Cerebellar cortex (tissue), 1 donor: Measurements from ENCODE around the gene MAT2A.
"Not testable (repeated sequence)": the region's sequence is repeated elsewhere in the genome, so short reads cannot be mapped to it uniquely, and the experiment has no call there.

Experiments
- DNase-seq: peaks from one replicate; pipeline ENCODE4 v3.0.0-alpha.2; 2015; ENCODE audit warnings: low spot score

Gene MAT2A

DNA sequence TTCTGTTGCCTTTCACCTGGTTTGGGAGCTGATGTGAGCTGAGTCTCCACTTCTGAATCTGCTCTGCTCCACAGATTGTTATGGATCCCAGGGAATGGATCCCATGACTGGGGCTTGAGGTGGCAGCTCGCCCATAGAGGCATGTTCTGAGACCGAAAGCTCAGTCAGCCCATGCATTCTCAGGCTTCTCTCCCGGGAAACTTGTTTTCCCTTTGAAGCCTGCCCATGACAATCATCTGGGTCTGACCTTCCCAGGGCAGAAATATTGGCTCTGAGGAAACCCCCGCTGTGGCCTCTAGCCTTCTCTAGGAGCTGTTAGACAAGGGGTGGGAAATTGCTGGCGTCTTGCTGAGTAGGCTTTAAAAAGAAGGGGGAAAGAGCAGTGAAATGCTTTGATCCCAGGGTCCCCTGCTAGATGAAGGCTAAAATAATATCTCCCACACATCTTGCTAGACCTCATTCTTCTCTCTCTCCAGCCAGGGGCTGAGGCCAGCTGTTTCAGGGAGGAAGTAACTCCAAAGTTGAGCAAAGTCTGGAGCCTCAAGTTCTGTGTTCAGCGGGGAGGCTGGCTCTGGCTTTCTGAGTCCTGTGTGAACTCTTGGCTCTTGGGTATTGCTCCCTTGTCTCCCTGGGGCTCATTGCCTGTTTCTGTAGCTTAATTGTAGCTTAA, 40.4 kb downstream of the MAT2A start:
- no peak for DNase-seq

DNA sequence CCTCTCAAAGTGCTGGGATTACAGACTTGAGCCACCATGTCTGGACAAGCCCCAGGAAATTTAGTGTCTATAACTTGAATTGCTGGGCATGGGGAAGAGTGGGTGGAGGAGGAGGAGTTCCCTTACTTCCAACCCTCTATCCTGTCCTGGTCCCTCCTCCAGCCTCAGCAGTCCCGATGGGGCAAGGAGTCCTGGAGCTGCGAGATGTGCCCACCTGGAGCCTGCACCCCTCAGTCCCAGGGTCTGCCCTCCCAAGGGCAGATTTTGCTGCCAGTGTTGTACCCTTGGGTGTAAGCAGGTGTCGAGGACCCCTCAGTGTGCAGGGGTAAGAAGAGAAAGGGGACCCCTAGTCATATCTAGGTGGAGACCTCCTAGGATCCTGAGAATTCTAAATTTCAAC, 41.2 kb downstream of the MAT2A start:
- DNase-seq = no peak

- DNase-seq = no peak
These were observed 43.5 kb downstream of the MAT2A start for GRCh38 chr2:85582492-85582891.

DNA sequence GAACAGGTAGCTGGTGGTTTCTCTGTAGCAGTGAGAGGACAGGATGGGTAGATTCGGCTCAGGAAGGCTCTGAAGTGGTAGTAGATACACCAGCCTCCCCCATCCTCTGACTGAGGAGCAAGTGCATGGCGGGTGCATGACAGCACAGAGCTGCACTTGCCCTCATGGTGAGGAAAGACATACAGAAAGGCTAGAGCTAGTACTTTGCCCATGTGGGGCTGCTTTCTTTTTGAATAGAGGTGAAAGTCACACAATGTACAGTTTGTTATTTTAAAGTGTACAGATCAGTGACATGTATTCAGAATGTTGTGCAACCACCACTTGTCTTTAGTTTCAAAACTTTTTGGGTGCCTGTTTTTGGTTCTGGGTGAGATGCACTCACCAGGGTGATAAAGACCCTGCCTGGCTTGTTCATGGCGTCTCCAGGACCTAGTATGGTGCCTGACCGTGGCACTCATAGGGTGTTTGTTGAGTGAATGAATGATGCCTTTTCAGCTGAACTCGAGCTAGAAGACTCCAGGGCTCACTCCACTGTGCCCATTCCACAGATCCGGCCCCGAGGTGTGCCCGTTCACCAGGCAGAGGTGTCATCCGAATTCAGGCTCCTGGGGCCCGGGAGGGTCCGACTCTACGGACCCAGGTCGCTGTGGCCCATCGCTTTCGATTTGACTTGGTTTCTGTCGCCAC, 44.8 kb downstream of the MAT2A start:
- no peak for DNase-seq

DNA sequence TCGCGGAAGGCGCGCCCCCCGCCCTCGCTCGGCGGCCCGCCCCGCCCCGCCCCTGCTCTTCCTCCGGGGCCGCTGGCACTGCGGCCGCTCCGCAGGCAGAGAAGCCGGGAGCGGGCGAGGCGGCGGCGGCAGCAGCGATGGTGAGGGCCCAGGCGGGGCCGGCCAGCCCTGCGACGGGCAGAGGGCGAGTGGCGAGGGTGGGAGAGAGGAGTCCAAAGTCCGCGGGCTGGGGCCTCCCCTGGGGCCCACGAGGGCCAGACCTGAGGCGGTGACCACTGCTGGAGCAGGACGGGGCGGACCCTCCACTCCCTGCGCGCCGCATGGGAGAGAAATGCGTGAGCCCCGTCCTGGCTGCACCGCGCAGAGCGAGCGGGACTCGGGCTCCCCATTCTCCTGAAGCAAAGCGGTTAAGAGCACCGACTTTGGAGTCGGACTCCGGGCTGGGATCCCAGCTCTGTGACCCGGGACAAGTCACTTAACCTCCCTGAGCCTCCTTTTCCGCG, 45.4 kb downstream of the MAT2A start, which contains the start of gene VAMP5:
Gene VAMP5 (plus strand): TSS at position 78 of the 503 bp plus-strand sequence. CDS start 60 bp downstream, at position 138.
- no peak for DNase-seq

GRCh38 chr2:85584857-85585780, 46.2 kb downstream of the MAT2A start:
- no peak for DNase-seq

DNA sequence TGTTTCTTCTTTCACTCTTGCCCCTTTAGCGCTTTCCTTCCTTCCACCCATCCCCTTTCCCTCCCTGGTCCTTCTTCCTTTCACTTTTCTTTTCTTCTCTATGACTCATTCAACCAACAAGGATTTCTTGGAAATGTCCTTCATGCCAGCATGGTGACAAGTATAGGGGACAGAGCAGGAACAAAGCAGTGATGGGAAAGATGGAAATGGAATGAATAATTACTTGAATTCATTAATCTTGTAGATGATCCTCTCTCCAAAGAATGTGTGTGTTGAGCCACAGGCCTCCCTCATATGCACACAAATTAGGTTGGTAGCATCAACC, 46.8 kb downstream of the MAT2A start:
- no peak for DNase-seq

DNA sequence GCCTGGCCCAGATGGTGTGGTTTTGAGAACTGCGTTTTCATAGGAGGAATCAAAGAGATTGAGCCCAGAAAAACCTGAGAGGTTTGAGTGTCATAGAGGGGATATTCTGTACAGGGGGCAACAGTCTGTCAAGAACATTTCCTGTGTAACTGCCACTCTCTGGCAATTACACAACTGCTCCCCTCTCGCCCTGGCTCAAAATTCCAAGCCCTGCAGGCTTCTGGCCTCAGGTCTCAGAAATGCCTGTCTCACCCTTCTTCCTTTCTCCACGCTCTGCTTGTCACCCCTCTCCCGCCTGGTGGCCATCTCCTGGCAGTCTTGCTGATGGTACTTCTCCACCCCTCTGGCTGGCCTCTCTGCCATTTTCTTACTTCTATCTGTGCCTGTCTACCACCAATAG, 49.3 kb downstream of the MAT2A start:
- DNase-seq = no peak

- DNase-seq = no peak
These were observed 49.7 kb downstream of the MAT2A start for GRCh38 chr2:85588645-85589044.

- DNase-seq = no peak
These were observed 50.2 kb downstream of the MAT2A start for GRCh38 chr2:85589181-85589580.

DNA sequence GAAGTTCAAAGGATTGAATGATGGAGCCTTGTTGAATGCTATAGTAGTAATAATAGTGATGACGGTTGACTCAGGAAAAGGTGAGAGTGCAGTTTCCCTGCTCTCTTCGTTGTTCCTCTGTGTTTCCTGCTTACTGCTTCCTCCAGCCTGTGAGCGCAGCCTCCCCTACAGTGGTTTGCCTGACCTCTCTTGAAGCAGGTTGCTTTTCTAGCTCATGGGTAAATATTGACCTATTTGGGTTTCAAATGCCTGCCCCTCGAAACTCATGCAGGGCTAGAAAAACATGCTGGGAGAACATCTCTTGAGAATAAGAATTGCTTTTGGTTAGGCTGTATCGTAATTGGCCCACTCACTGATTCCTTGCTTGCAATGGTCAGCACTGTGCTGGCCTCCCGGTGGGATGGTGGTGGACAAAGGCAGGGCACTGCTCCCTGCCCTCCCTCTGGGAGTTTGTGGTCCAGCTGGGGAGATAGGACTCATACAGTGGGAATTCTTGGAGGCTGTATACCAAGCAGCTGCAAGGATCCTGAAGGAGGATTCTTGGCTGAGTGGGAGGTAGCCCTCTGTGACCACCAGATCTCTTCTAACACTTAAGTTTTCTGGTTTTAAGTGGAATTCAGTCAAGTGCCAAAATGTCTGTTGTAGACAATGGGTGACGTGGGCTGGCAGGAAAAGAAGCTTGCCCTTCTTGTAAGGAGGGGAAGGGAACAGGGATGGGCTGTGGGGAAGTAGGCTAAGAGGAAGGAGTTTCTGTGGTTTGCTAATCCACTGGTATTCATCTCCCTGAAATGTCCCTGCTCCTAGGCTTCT, 51.2 kb downstream of the MAT2A start:
- no peak for DNase-seq

DNA sequence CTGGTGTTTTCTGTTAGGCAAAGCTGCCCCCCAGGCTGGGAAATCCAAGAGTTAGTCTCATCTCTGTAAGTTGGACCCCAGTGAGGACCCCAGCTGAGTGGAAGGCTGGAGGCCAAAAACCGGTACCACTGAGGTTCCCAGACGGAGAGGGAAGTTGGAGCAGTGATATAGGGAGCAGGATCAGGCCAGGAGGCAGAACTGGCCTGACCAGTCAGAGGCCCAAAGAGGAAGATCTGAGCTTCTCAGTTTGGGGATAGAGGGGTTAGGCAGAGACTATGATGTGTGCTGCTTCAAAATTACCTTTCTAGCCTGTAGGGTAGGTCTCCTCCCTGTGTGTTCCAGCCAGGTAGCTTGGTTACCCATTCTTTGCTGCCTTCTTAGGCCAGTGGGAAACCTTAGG, 52.0 kb downstream of the MAT2A start:
- no peak for DNase-seq

DNA sequence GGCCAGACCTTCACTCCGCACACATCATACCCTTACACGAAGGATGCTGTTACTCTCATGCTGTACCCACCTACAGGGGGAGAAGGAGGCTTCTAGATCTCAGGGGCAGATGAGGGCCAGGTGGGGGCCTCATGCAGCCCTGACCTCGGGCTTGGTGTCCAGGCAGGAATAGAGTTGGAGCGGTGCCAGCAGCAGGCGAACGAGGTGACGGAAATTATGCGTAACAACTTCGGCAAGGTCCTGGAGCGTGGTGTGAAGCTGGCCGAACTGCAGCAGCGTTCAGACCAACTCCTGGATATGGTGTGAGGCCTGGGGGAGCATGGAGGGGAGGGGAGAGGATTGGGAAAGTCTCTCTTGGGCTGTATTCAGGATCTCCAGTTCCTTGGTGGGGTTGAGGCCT, 52.6 kb downstream of the MAT2A start:
- no peak for DNase-seq

GRCh38 chr2:85592299-85592698, 53.3 kb downstream of the MAT2A start:
- not testable (repeated sequence) for DNase-seq

DNA sequence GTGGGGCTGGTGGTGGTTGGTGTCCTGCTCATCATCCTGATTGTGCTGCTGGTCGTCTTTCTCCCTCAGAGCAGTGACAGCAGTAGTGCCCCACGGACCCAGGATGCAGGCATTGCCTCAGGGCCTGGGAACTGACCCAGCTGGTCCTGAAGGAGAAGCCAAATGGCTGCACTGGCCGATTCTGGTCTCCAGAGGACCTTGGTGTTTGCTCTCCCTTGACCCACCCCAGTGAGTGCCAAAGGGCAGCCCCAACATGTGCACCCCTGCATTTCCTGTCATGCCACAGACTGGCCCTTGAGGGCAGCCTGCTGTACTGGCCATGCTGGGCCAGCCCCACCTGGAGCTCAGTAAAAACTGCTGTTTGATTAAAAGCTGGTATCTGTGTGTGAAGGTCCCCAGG, 54.1 kb downstream of the MAT2A start:
- no peak for DNase-seq
